ENCODE measurements around the gene ANKRD9. TPM values are rescaled to one million over a fixed set of nuclear protein-coding genes. Genes with fewer than 3 reads are reported as not detected.

ANKRD9 gene
- total and polyA plus RNA-seq, 2 of the 13 experiments (the other 11 are each of a cell fraction or from before 2014, with no cell fraction given), result 10.0 to 15.0 TPM

GRCh38 chr14:102524451-102525218 lies 15.1 kb upstream of the ANKRD9 start (continued):
- TF ChIP-seq, protein P1, sequence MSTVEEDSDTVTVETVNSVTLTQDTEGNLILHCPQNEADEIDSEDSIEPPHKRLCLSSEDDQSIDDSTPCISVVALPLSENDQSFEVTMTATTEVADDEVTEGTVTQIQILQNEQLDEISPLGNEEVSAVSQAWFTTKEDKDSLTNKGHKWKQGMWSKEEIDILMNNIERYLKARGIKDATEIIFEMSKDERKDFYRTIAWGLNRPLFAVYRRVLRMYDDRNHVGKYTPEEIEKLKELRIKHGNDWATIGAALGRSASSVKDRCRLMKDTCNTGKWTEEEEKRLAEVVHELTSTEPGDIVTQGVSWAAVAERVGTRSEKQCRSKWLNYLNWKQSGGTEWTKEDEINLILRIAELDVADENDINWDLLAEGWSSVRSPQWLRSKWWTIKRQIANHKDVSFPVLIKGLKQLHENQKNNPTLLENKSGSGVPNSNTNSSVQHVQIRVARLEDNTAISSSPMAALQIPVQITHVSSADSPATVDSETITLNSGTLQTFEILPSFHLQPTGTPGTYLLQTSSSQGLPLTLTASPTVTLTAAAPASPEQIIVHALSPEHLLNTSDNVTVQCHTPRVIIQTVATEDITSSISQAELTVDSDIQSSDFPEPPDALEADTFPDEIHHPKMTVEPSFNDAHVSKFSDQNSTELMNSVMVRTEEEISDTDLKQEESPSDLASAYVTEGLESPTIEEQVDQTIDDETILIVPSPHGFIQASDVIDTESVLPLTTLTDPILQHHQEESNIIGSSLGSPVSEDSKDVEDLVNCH (CRISPR knock-in tag; IDR thresholded peaks at IDR 0.05), result no peak
- TF ChIP-seq SMAD9 (CRISPR knock-in tag; IDR thresholded peaks at IDR 0.05) (no peak), FLYWCH1 (CRISPR knock-in tag; IDR thresholded peaks at IDR 0.05) (no peak), ZNF772 (CRISPR knock-in tag; IDR thresholded peaks at IDR 0.05) (peak; percentile 65; the same call in 1 of the 2 replicates), GPBP1L1 (CRISPR knock-in tag; IDR thresholded peaks at IDR 0.05) (no peak), ZKSCAN1 (IDR thresholded peaks at IDR 0.05; ENCODE audit: low read length) (no peak), TEAD2 (CRISPR knock-in tag; IDR thresholded peaks at IDR 0.05) (no peak), TCF7 (IDR thresholded peaks at IDR 0.05; ENCODE audit: low read depth) (no peak), HES4 (CRISPR knock-in tag; IDR thresholded peaks at IDR 0.05; ENCODE audit: borderline replicate concordance) (peak; percentile 72), NR1H2 (CRISPR knock-in tag; IDR thresholded peaks at IDR 0.05; ENCODE audit: borderline replicate concordance, low read depth) (no peak), ZFP36 (IDR thresholded peaks at IDR 0.05; ENCODE audit: borderline replicate concordance, low read depth, low read length, partially characterized antibody) (no peak), ARHGAP35 (CRISPR knock-in tag; IDR thresholded peaks at IDR 0.05; ENCODE audit: borderline replicate concordance) (no peak), MED13 (CRISPR knock-in tag; IDR thresholded peaks at IDR 0.05) (peak; percentile 9; the same call in 1 of the 2 replicates), MED1 (CRISPR knock-in tag; IDR thresholded peaks at IDR 0.05) (peak; percentile 65), ELF1 (CRISPR knock-in tag; IDR thresholded peaks at IDR 0.05) (peak; percentile 75), NFIC (IDR thresholded peaks at IDR 0.05; ENCODE audit: low read length) (no peak), SOX5 (CRISPR knock-in tag; IDR thresholded peaks at IDR 0.05; ENCODE audit: borderline replicate concordance) (peak; percentile 49; the same call in 1 of the 2 replicates)
- TF ChIP-seq, protein P2, sequence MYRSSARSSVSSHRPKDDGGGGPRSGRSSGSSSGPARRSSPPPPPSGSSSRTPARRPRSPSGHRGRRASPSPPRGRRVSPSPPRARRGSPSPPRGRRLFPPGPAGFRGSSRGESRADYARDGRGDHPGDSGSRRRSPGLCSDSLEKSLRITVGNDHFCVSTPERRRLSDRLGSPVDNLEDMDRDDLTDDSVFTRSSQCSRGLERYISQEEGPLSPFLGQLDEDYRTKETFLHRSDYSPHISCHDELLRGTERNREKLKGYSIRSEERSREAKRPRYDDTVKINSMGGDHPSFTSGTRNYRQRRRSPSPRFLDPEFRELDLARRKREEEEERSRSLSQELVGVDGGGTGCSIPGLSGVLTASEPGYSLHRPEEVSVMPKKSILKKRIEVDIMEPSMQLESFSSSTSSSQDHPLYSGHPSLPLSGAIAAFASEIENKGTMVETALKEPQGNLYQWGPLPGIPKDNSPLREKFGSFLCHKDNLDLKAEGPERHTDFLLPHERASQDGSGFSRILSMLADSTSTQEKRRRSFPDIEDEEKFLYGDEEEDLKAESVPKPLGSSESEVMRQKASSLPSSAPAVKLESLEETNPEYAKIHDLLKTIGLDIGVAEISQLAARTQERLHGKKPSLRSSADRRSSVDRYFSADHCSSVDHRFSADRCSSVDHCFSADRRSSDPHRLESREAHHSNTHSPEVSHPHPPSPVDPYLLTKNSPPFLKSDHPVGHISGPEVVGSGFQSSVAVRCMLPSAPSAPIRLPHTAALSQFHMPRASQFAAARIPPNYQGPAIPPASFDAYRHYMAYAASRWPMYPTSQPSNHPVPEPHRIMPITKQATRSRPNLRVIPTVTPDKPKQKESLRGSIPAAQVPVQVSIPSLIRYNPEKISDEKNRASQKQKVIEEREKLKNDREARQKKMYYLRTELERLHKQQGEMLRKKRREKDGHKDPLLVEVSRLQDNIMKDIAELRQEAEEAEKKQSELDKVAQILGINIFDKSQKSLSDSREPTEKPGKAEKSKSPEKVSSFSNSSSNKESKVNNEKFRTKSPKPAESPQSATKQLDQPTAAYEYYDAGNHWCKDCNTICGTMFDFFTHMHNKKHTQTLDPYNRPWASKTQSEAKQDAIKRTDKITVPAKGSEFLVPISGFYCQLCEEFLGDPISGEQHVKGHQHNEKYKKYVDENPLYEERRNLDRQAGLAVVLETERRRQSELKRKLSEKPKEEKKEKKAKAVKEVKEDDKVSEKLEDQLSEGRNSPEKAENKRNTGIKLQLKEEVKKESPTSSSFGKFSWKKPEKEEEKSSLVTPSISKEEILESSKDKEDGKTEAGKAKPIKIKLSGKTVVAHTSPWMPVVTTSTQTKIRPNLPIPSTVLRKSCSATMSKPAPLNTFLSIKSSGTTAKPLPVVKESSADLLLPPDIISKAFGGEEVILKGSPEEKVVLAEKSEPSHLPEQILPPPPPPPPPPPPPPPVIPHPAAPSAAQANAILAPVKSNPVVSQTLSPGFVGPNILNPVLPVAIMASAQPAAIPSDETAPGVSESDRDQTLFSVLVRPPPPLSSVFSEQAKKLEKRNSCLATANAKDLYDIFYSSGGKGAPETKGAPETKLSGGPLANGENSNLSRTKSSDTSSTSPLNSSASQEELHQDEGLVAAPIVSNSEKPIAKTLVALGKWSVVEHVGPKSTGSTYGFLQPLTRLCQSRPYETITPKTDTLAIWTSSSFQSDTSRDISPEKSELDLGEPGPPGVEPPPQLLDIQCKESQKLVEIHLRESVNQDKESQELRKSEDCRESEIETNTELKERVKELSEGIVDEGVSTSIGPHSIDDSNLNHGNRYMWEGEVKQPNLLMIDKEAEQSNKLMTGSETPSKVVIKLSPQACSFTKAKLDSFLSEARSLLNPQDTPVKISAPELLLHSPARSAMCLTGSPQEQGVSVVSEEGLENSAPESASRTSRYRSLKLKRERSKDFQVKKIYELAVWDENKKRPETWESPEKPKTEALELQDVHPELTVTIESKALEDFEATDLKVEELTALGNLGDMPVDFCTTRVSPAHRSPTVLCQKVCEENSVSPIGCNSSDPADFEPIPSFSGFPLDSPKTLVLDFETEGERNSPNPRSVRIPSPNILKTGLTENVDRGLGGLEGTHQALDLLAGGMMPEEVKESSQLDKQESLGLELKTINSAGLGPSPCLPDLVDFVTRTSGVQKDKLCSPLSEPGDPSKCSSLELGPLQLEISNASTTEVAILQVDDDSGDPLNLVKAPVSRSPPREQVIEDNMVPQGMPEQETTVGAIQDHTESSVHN (CRISPR knock-in tag; IDR thresholded peaks at IDR 0.05), result 0 out of 2 replicates have a peak, but pooled peaks have one; percentile 36
